ENCODE results near the gene PIK3C3.
"Not testable (repeated sequence)": the region's sequence is repeated elsewhere in the genome, so short reads cannot be mapped to it uniquely, and the experiment has no call there.

DNA sequence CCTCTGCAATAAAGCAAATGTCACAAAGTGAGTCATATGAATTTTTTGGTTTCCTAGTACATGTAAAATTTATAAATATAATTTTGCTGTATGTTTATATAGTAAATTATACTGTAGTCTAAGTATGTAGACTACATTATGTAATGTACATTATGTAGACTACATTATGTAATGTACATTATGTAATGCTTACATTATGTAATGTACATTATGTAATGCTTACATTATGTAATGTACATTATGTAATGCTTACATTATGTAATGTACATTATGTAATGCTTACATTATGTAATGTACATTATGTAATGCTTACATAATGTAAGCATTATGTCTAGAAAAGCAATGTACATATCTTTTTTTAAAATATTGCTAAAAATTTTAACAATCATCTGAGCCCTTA, 54.4 kb downstream of the PIK3C3 start:
- TF ChIP-seq, protein P1, sequence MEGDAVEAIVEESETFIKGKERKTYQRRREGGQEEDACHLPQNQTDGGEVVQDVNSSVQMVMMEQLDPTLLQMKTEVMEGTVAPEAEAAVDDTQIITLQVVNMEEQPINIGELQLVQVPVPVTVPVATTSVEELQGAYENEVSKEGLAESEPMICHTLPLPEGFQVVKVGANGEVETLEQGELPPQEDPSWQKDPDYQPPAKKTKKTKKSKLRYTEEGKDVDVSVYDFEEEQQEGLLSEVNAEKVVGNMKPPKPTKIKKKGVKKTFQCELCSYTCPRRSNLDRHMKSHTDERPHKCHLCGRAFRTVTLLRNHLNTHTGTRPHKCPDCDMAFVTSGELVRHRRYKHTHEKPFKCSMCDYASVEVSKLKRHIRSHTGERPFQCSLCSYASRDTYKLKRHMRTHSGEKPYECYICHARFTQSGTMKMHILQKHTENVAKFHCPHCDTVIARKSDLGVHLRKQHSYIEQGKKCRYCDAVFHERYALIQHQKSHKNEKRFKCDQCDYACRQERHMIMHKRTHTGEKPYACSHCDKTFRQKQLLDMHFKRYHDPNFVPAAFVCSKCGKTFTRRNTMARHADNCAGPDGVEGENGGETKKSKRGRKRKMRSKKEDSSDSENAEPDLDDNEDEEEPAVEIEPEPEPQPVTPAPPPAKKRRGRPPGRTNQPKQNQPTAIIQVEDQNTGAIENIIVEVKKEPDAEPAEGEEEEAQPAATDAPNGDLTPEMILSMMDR (conservative IDR thresholded peaks at IDR 0.05): not testable (repeated sequence)
- TF ChIP-seq ZFX (IDR thresholded peaks at IDR 0.05): not testable (repeated sequence)
